HUDEP-2 (cell line): ENCODE results near the gene TOMM22.

ENCODE experiments used
- DNase-seq, 76 experiments: peaks; one replicate each; lab custom pipeline; 2025; ENCODE audit not compliant: unreplicated experiment in 76 of 76; lab: John Stamatoyannopoulos, UW

Gene TOMM22

GRCh38 chr22:38694940-38695339, 13.2 kb downstream of the TOMM22 start:
- DNase-seq, result no peak

GRCh38 chr22:38696606-38697424, 15.1 kb downstream of the TOMM22 start:
- peak in 26 of 76 experiments; percentile 9 to 71 (median 38) for DNase-seq

DNA sequence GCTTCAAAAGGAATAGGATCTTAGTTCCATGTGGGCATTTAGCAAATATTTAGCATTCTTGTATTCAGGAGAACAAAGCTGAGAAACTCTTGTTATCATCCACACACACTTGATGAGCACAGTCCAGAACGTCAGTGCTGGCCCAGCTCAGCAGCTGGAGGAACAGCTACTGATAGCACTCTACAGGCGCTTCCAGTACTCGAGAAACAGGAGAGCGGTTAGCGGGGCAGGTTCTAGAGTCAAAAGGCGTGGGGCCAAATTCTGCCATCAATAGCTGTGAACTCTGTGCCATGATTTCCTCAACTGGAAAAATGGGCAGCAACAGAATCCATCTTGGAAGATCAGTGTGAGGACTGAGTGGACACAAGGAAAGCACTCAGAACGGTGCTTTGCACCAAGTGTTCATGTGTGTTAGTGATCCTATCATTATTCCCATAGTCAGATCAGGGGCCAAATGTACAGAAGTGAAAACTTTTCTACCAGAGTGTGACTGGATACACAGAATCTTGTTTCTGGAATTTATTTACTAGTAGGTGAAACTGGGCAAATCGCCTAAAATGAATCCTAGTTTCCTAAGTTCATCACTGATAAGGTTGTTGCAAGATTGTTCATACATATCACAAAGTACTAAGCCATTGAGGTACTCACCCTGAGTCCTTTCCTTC, 15.8 kb downstream of the TOMM22 start:
- peak in 67 of 76 experiments; percentile 21 to 78 (median 52) for DNase-seq

GRCh38 chr22:38698407-38699094, 16.8 kb downstream of the TOMM22 start:
- DNase-seq, result no peak

DNA sequence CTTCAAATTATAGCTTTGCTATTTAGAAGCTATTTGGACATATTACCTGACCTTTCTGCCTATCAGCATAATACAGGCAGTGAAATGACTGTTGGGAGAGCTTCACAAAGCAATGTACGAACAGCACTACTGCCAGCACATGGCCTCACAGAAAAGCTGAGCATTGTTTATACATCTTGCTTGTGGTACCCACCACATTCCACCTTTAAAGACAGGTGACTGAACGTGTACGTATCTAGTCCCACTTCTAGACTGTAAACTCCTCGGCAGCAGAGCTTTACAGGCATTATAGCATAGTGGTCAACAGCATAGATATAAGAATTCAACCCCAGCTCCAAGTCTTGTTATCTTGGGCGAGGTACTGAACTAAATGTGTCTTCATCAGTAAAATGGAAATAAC, 17.4 kb downstream of the TOMM22 start:
- DNase-seq, result no peak

GRCh38 chr22:38699784-38700183, 18.0 kb downstream of the TOMM22 start:
- no peak for DNase-seq

DNA sequence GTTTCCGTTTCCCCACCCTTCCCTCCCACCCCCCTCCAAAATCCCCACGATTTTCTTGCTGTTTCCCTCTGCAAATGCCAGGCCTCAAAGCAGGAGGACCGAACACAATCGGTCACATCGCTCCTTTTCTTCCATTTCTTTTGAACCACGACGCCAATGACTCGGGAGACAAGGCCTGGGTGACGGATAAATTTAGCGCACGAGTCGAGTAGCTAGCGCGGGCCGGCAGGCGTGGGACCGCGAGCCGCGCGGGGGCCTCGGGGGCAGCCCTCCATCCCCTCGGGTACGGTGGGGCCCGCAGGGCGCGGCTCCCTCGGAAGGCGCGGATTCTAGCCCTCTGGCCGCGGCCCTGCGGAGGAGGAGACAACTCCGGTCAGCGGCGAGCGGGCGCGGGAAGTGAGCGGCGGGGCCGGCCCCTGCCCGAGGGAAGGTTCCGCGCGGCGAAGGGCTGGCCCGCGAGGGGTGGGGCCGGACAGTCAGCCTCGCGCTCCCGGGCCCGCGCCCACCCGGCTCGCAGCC, 18.6 kb downstream of the TOMM22 start:
- DNase-seq, result peak in 24 of 76 experiments; percentile 29 to 69 (median 58)

- peak in 74 of 76 experiments; percentile 61 to 96 (median 88) for DNase-seq
Measured at GRCh38 chr22:38700789-38701628, 19.3 kb downstream of the TOMM22 start, which contains the start of gene JOSD1. TSS of gene JOSD1 (minus strand) at chr22:38700943. CDS start at chr22:38699987, 956 bp downstream.

DNA sequence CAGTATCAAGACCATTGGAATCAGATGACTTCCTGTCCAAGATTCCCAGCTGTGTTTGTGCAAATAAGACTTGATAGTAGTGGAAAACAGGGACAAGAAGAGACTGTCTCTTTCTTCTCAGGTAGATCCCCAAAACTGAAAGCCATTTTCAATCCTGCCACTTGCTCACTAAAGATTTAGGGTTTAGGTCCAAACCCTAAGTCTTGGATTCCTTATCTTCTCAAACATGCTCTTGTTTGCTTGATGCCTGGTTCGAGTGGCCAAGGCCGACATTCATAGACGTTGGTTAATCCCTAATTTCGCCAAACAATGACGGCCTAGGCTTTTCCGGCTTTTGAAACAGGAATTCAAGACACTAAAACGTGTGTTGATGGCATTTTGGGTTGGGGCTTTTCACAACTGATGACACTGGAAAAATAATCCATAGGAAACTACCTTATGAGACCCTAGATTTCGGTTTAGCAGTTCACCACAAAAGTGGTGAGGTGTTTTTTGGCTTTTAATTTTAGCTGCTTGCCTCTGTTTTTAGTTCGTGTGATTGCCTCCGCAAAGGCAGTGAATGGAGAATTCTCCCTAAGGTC, 23.0 kb downstream of the TOMM22 start:
- peak in 3 of 76 experiments; percentile 14 to 42 (median 25) for DNase-seq

DNA sequence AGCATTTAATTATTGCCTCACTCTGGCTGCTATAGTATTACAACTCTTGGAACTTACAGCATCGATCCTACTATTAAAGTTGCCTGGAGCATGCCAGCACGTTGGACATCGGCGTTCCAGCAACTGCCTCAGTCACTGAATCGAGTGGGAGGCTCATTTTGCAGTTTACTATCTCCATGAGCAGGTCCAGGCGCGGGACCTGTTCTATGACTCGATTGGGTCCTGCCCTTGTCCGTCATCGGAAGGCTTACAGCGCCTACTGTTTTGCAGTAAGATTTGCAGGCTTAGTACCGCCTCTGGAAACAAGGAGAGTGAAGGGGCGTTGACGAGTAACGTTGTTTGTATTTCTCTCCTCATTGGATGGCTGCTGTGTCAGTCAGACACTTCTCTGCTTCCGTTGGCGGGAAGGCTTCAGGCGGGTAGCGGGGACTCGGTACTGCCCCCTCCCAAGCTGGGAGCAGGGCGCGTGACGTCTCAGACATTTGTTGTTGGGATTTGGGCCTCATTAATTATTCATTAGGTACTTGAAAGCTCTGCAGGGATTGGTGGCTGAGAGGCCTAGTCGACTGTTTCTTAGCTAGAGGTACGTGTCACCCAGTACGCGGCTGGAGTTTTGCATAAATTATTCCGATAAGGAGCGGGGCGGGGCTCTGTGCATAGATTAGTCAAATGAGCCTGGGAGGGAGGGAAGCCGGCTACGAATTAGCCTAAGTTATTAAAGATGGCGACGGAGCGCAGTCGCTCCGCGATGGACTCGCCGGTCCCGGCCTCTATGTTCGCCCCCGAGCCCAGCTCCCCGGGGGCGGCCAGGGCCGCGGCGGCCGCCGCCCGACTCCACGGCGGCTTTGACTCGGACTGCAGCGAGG, 23.7 kb downstream of the TOMM22 start, which contains the start of gene GTPBP1:
Gene GTPBP1, plus strand, starts transcription at position 710 of the 866 bp plus-strand sequence. Its CDS starts 12 bp downstream, at position 722.
- DNase-seq, result peak in 75 of 76 experiments; percentile 67 to 100 (median 99)

DNA sequence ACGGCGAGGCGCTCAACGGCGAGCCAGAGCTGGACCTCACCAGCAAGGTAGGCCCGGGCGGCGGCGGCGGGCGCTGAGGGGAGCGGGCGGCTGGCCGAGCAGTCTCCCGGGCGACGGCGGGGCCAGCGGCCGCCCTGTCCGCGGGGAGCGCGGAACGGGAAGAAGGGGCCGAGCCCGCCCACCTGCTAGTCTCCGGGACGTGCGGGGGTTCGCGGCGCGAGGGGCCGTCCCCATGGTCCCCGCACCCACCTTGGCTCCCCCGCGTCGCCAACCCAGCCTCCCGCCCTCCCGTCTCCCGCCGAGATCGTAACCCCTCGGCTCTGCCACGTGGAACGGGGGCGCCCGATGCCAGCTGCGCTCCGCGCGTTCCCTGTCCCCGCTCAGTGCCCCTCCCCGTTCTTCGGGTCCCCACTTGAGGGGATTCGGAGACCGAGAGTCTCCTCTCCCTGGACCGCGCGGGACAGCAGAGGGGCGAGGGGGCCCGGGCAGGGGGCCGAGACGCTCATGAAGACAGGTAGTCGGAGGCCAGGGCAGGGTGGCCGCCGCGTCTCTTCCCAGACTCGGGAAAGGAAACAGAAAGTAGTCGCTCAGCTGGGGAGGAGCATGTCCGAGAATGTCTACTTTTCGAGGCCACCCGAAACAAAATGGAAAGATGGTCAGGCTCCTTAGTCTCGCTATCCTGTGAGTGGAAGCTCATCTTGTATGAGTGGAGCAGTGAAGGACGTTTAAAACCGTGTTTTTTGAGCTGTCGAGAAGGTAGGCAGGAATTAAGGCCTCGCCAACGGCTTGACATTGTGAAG, 24.5 kb downstream of the TOMM22 start:
- peak in 4 of 76 experiments; percentile 18 to 41 (median 30) for DNase-seq

GRCh38 chr22:38706901-38707195, 25.1 kb downstream of the TOMM22 start:
- no peak for DNase-seq

DNA sequence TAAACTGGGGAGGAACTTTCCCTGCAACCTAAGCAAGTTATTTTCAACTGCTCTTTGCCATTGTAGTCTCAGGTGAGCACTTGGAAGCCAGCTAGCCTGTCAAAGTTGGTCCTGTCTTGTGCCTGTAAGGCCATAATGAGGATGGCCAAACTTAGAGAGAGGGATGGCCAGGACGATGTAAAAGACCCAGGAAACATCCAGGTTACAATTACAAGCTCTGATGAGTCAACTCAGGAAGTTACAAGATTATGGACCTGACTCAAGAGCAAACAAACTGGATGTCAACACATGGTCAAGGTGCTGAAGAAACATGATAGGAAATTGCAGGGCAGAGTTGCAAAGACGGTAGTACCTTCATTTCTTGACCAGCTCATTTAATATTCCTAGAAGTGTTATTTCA, 25.6 kb downstream of the TOMM22 start:
- DNase-seq, result no peak

DNA sequence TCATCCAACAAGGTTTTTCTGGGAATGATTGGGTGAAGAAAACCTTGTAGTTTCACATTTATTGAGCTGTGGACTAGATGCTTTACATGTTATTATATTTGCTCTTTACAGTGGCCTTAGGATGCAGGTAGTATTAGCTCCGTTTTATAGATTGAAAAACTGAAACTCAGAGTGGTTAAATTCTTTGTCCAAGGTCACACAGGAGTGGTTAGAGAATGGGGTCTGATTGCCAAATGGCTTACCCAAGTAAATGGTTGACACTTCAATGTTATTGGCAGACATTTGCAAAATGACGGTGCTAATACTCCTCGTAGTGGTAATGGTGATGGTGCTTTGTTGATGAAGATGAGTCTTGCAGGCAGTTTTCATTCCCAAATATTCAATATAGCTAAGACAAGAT, 26.2 kb downstream of the TOMM22 start:
- DNase-seq, result no peak

- DNase-seq, result no peak
Measured at GRCh38 chr22:38709306-38709705, 27.5 kb downstream of the TOMM22 start.

- peak in 40 of 76 experiments; percentile 14 to 86 (median 59) for DNase-seq
Measured at GRCh38 chr22:38710351-38710750, 28.6 kb downstream of the TOMM22 start.

- DNase-seq, result no peak
Measured at GRCh38 chr22:38710866-38711265, 29.1 kb downstream of the TOMM22 start.
